GM19023 (cell line): Measurements from ENCODE around the gene MED27.

Source experiments
- ATAC-seq: cut with Tn5 transposase; IDR thresholded peaks from one replicate; pipeline ENCODE4 v1.9.1; 2021; ENCODE audit warnings: mild to moderate bottlenecking, moderate library complexity; ENCODE audit not compliant: unreplicated experiment

MED27 gene

DNA sequence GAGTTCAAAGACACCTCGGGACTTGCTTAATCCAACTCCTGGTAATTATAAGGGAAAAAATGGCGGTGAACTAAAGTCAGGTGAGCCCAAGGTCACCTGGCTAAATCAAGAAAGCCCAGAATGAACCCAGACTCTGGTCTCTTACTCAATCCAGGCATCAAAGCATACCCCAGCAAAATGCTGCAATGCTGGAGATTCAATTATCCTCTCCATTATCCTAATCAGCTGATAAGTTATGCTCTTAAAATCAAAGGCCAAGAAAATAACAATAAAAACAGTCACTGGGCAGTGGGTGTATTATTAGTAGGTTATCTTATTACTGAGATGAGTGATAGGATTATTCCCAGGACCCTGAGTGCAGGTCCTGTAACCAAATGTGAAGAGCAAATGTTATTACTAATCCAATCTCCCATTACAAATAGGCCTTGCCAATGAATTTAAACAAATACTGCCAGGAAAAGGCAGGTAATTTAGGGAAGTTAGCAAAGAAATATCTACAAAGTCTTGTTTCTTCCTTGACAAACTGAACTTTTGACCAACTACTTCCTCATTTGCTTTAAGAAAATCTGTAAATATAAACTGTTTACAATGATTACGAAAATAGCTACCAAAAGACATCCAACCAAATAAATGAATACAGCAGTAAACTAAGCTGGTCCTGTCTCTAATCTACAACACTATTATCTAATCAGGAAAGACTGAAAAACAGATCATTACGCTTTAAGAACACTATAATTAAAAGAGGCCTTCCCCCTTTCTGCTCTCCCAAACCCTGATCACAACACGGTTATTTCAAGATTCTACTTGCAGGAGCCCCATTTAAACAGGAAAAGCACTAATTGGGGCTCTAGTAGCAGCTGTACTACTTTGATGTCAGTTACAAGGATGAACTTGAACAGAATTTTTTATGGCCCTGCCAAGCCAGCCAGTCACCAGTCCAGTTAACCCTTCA is 103.2 kb downstream of the MED27 start:
- no peak for ATAC-seq

DNA sequence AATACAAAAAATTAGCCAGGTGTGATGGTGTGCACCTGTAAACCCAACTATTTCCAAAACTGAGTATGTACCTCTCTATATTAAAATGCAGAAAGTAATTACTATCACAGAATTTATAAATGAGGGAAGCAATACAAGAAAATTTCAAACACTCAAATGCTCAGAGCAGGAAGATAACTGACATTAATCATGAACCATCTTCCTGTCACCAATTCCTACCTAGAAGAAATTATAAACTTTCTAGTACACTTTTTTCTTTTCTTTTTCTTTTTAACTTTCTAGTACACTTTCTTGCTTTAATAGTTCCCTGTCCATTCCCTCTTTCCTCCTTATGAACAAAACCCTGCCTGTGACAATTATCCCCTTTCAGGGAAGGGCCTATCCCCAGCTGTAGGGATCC is 106.8 kb downstream of the MED27 start:
- ATAC-seq = no peak

DNA sequence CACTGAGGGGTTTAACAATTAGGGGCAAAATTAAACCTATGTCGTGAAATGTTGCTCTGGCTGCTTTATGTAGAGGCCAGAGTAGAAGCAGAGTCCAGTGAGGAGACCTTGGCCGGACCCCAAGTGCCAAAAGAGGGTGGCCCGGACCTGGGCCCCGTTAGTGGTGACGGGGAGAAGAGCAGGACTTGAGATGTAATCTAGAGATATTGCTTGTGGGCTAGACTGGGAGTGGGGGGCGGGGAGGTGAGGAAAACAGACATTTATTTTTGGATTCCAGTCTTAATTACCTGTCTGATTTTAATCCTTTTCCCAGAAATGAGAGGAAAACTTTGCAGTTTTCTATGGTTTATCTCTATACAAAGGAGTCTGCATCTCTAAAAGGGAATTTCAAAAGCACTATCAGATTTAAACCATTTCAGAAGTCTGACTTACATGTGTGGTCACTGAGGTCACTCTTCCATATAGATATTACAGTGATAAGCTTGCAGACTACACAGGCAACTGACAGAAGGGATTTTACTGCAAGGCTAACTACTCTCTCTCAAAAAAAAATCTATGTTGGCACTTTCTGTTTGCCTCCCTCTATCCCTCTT is 108.1 kb downstream of the MED27 start:
- no peak for ATAC-seq

DNA sequence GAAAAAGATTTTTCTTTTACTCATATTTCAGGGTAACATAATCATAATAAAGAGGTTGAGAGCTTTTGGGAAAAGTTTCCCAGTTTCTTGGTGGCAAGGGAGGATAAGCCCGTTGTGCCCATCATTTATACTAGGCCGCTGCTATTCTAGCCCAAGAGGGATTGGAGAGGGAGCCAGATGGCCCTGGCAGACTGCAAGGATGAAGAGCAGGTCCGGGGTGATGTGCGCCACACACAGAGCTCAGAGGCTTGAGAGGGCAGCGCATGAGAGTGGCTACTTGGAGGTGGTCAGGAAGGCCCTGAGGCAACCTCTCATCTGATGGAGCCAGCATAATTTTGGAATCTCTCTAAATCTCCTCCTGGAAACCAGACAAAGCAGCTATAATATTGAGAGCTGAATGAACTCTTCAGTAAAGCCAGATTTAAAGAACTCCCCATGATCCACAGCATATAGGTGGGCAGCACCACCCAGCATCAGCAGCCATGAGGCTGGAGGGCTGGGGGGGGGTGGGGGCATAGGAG is 110.1 kb downstream of the MED27 start:
- ATAC-seq = no peak

DNA sequence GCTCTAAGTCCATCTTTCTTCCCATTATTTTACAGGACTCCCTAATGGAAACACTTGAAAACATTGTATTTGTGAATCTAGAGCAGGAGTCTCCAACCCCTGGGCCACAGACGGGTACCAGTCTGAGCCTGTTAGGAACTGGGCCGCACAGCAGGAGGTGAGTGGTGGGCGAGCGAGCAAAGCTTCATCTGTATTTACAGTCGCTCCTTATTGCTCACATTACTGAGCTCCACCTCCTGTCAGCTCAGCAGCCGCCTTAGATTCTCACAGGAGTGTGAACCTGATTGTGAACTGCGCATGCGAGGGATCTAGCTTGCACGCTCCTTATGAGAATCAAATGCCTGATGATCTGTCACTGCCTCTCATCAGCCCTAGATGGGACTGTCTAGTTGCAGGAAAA is 111.0 kb downstream of the MED27 start:
- ATAC-seq = no peak

DNA sequence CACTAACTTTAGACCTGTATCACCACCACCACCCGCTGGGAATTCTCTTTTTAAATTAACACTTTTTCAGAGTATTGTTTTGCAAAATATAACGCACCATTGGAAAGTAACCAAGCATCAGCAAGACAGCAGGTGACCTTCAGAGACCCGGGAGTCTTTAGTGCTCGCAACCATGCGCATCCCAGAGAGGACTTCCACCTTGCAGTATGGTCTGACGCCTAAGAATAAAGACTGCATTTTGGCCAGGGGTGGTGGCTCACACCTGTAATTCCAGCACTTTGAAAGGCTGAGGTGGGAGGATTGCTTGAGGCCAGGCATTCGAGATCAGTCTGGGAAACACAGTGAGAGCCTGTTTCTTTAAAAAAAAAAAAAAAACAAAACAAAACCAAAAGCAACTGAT is 113.8 kb downstream of the MED27 start:
- no peak for ATAC-seq

DNA sequence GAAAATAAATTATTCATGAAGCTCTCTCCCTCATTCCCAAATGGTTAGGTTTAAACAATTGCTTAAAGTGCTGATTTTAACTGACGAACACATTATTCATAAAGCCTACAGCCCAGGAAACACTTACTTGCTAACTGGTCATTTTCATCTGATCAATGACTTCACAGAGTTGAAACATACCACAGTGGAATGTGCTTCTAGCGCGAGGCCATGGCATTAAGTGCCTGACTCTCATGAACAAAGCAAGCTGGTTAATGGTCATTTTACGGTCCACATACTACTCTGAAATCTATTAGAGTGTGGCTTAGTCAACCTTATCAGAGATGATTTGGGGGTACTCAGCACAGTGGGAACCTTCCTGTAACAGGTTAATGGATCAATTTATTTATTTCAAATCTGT is 114.6 kb downstream of the MED27 start:
- no peak for ATAC-seq

DNA sequence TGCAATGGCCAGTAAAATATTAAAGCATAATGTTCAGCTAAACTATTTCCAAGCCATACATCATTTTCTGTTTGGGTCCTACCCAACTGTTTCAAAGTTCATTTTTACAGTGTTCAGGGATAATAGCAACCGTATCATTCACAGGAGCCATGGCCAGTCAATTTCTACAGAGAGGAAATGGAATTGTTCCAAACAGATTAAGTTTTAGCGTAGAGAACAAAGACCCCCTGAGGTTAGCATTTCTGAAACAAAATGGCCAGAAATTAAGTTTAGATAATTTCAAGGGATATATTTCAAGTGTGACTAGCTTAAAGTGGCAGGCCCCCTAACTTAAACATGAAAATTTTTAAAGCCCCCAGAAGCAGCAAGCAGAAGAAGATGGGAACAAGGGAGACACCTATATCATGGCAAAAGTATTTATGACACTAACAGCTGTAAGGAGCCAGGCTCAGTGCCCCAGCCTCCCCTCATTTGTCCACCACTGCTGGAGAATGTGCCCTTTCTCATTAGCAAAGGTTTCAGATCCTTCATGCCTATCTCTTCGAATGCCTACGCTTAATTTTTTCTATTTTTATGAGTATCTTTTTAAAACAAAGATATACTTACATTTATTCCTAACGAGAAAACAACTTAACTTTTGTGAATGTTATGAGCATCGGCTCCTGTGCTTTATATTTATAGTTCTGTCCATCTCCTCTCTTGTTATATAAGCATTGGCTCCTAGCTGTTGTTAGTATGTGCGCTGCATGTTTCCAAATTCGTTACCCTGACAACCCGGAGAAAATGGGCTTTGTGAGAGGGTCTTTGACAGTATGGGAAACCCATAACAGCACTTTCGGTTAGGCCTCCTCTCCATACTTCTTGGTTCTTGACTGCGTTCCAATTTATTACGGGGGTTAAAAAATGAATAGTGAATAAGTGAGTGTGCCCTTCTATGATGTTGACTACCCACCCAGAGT is 116.3 kb downstream of the MED27 start:
- ATAC-seq = no peak

DNA sequence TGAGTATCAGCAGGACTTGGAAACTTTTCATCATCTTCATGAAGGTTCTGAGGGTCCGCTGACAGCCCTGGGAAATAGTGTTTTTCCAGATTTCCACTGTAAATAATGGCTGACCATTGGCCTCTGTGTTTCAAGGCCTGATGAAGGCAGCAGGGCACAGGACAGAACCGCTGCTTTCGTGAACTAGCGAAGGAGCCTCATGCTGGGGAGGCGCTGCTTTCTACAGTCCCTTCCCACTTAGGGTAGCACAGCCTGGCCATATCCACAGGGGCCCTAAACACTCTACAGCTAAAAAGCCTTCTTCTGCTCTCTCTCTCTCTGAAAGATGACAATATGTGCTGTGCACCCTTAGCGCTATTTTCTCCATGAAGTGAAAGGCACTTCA is 118.2 kb downstream of the MED27 start:
- no peak for ATAC-seq

DNA sequence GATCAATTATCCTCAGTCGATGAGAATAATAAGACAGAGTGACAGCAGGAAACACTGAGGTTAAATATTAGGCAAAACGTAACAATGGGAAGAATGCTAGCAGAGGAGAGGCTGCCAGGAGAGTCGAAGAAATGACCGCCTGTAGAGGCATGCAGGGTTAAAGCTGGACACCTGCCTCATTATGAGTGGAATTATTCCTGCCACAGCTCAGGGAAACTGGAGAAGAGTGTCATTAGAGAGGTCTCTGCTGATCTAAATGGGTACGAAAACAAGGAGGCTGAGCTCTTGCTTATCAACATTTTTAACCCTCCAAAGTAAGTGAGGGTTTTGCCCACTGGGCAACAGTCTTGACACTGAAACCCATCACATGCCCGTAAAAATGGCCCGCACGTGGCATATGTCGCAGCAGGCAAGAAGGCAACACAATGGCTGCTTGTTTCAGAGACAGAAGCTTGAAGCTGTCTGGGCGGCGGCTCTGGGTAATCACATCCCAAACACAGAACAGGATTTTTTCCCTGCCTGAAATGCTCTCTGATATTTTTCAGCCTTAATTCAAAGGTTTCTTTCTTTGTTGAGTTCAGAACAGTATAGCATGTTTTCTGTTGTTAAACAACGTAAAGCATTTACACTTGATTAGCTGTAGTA is 118.7 kb downstream of the MED27 start:
- ATAC-seq = no peak

DNA sequence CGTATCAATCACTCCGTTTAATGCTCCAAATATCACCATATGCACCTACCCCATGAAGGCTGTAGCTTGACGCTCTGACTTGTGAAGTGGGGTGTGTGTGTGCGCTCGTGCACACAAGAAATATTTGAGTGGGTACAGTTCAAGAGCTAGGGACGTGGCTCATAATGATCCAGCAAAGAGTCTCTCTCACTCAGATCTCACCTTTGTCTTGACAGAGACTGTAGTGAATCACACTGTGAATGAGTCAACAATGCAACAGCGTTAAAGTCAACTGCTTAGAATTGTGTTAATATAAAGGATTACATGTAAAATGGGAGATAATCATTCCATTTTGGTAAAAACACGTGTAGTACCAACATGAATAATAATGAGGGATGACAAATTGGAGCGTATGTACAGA is 119.4 kb downstream of the MED27 start:
- ATAC-seq = no peak

DNA sequence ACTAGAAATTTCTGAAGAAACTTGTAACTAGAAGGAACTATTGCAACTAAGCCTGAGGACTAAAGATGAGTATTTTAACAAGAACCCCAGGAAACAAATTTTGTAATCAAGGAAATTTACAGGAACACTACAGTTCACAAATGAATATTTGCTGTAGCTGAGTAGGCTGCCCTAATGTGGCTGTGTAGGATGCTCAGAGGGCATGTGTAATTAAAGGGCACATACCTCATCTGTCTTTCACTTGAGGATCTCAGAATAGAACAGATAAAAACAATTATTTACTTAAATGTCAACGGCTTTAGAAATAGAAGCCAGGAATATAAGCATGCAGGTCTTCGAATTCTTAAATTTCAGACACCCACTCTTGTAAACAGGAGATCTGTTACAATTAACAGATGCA is 119.8 kb downstream of the MED27 start:
- ATAC-seq = no peak

DNA sequence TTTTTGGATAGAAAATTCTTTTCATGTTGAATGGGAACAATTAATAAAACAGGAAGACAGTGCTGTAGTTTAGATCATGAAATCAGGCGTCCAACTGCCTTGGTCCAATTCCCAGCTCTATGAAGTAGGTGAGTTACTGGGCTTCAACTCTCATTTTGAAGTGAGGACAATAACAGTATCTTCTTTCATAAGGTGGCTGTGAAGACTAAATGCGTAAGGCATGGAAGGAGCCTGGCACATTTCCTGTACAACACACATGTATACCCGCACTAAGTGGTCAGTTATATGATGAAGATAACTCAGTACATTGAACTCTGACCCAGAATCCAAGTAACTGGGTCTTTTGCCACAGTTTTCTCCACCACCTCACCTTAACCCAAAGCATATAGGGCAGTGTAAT is 120.6 kb downstream of the MED27 start:
- ATAC-seq = no peak

DNA sequence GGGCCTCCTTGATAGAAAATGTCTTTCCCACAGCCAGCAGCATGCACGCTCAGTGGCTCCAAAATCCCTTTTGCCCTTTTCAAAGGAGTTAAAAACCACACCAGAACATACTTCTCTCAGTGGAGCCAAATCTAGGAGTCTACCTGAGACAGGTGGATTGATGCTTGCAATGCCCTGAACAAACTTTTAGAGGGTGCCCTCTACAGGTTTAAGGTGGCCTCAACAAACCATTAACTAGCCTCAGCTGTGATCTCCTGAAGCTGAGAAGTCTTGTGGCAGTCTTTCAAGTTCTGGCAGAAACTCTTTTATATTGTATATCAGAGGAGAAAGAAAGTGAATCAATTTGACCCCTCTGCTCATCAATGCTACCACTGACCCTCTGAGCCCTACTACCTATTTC is 125.4 kb downstream of the MED27 start:
- ATAC-seq = no peak

DNA sequence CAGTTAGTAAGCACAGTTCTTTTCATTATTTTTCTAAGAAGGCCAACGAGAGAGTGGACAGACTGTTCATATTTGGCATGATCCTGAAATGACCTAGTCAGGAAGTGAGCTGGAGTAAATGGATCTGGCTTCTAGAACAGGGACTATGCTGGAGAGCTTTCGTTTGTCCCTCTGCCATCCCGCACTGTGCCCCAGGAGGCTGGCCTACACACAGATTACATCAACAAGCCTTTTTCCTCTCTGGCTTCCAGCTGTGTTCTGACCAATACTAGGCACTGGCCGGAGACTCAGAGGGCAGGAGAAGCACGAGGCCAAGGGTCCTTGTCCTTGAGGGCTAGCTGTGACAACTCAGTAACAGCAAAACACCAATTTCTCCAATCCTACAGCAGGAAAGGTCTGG is 127.8 kb downstream of the MED27 start:
- no peak for ATAC-seq

DNA sequence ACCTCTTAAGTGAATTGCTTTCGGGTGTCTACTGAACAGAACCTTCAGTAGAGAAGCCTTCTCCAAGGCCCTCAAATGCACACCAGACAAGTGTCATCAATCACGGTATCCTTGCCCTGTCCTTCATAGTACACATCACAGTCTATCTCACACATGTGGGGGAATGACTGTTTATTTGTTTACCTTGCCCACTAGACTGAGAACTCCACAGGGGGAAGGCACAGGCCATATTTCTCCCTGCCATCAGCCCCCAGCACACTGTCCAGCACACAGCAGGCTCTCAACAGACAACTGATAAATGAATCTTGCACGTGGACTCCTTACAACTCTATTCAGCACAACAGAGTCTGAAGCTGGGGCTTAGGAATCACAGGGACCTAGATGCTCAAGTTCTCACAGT is 128.5 kb downstream of the MED27 start:
- no peak for ATAC-seq

DNA sequence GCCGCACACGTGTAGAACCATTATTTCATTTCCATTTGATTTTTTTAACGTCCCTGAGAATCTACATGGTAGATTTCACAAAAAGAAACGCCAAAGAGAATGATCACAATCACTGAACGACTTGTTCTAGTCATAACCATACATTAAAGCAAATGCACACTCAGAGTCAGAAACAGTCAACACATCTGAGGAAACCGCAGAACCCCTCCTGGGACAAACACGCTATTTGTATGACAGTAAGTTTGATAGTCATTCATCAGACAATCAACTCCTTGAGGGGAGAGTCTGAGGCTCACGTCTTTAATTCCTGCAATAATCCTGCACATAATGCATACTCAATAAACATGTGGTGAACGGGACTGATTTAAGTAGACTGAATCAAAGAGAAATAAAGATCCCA is 129.2 kb downstream of the MED27 start:
- no peak for ATAC-seq

DNA sequence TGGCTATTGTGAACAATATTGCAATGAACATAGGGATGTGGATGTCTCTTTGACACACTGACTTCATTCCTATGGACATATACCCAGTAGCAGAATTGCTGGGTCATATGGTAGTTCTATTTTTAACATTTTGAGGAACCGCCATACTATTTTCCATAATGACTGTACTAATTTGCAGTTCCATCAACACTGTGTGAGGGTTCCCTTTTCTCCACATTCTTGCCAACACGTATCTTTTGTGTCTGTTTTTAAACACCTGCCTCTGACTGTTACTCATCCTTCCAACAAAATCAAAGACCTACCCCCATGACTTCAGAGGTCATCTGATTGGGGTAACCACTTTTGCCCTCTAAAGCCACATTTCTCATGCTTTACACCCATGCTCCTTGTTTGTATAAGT is 133.5 kb downstream of the MED27 start:
- ATAC-seq = no peak

DNA sequence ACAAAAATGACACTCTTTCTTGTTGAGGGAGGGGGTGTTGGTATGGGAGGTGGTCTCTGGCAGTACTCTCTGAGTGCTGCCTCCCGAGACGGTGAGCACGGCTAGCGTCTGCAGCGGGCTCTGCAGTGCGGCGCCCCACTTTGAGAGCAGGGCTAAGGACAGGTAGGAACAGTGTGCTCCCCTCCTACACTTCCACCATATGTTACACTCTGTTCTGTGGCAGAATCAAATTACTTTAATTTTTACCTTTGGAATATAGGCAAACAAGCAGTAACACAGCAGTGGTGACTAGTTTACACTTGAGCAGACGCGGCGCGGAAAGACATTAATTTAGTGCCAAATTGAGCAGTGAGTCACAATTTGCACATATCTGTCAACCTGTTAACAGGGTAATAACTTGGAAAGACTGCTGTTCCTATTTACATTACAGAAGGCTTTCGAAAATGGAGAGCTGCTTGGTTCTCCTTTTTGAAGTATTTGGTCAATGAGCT is 136.3 kb downstream of the MED27 start:
- no peak for ATAC-seq

DNA sequence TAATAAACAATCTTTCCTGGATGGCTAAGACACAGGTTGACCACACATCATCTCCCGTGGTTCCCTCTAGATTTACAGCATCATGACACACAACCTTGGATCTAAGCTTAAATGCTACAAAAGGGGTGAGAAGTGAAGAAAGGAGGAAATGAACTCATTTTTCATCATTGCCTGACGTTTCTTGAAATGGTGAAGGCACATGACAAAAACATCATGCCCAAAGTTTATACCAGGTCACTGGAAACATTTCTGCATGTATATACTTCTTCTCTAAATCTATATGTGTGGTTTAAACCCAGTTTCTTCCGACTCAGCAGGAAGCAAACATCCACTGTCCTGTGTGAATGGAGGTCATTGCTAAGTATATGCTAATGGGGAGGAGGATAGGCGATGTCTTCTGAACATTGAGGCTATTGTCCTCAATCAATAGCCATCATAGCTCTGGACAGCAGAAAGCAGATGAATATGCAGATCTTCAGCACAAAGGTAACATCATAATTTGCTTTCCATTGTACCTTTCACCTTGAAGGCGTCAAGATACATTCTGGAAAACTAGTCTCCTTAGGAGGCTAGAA is 137.4 kb downstream of the MED27 start:
- no peak for ATAC-seq
